HepG2 (cell line): Measurements from ENCODE around the gene LRPPRC. TPM values are rescaled to one million over a fixed set of nuclear protein-coding genes. Genes with fewer than 3 reads are reported as not detected.
A peak's percentile ranks its signal among the peaks of the same experiment; 100 is the strongest.

Experiments used
- CENPBD1 ChIP-seq: sonication (generic); formaldehyde crosslinking; IDR thresholded peaks from 2 replicates; pipeline ENCODE4 v1.8.0; 2022; ENCODE audit warnings: missing genetic modification reagents, low read depth, mild to moderate bottlenecking, borderline replicate concordance
- CREB3 ChIP-seq: sonication (generic); formaldehyde crosslinking; IDR thresholded peaks from 2 replicates; pipeline ENCODE4 v1.5.0; 2020; ENCODE audit warnings: missing genetic modification reagents
- DRAP1 ChIP-seq: IDR thresholded peaks from 2 replicates; pipeline ENCODE4 v1.6.1; 2016; ENCODE audit warnings: missing genetic modification reagents, missing compliant biosample characterization
- HNF1A ChIP-seq, 2 experiments: sonication (generic) in 1 of 2; formaldehyde crosslinking in 1 of 2; IDR thresholded peaks; 2 replicates each; pipeline versions ENCODE4 v1.4.0 to v1.6.1; 2016 to 2020; ENCODE audit warnings: borderline replicate concordance in 1 of 2, low read depth in 1 of 2, mild to moderate bottlenecking in 1 of 2, missing genetic modification reagents in 1 of 2
- HOXA5 ChIP-seq: sonication (generic); formaldehyde crosslinking; IDR thresholded peaks from 2 replicates; pipeline ENCODE4 v1.4.0; 2020; ENCODE audit warnings: missing genetic modification reagents
- MAFF ChIP-seq: IDR thresholded peaks from 2 replicates; pipeline ENCODE4 v1.6.1; 2011; ENCODE audit warnings: low read depth, low read length, improper control_type of control experiment
- MNT ChIP-seq: fragments of 450-650 bp; IDR thresholded peaks from 2 replicates; pipeline ENCODE4 v1.6.1; 2016
- PRMT3 ChIP-seq: sonication (generic); formaldehyde crosslinking; IDR thresholded peaks from 2 replicates; pipeline ENCODE4 v1.8.1; 2022; ENCODE audit warnings: low read depth, mild to moderate bottlenecking, moderate library complexity, missing genetic modification reagents, borderline replicate concordance
- SETDB1 ChIP-seq: sonication (generic); formaldehyde crosslinking; IDR thresholded peaks from 2 replicates; pipeline ENCODE4 v1.5.1; 2020; ENCODE audit warnings: missing genetic modification reagents, mild to moderate bottlenecking, borderline replicate concordance
- SPEN ChIP-seq: sonication (generic); formaldehyde crosslinking; IDR thresholded peaks from 2 replicates; pipeline ENCODE4 v1.5.1; 2020; ENCODE audit warnings: low read depth, mild to moderate bottlenecking, missing genetic modification reagents
- ZBTB7A ChIP-seq: sonication (generic); formaldehyde crosslinking; IDR thresholded peaks from 2 replicates; pipeline ENCODE4 v1.8.0; 2022; ENCODE audit warnings: mild to moderate bottlenecking, missing genetic modification reagents
- ZNF264 ChIP-seq: sonication (generic); formaldehyde crosslinking; IDR thresholded peaks from 2 replicates; pipeline ENCODE4 v1.4.0; 2020; ENCODE audit warnings: missing genetic modification reagents
- ZNF326 ChIP-seq: sonication (generic); formaldehyde crosslinking; IDR thresholded peaks from 2 replicates; pipeline ENCODE4 v1.4.0; 2020; ENCODE audit warnings: missing genetic modification reagents, borderline replicate concordance
- ZXDC ChIP-seq: sonication (generic); formaldehyde crosslinking; IDR thresholded peaks from 2 replicates; pipeline ENCODE4 v1.5.0; 2020; ENCODE audit warnings: mild to moderate bottlenecking, missing genetic modification reagents
- polyA plus RNA-seq, 8 experiments: library from polyadenylated mRNA; depleted of rRNA in 3 of 8; stranded (reverse) in 7 of 8; unstranded in 1 of 8; fragments of >200 nt; fragmentation: Illumina TruSeq in 4 of 8; extraction: Trizol in 4 of 8; gene quantifications; 2 replicates each; pipeline versions ENCODE4 v1.2.1 to v1.2.3, GENCODE V29; 2011 to 2016; ENCODE audit warnings: low read depth in 4 of 8, missing spikeins in 1 of 8, mixed read lengths in 1 of 8; ENCODE audit not compliant: insufficient read depth in 1 of 8
- total RNA-seq, 5 experiments: library from RNA; depleted of rRNA; stranded (reverse); fragments of >200 nt; fragmentation: Illumina TruSeq; extraction: Trizol; gene quantifications; 2 replicates each; pipeline ENCODE4 v1.2.3, GENCODE V29; 2016; ENCODE audit warnings: low read depth in 1 of 5

LRPPRC gene
- total and polyA plus RNA-seq, 2 of the 13 experiments (the other 11 are each of a cell fraction or from before 2014, with no cell fraction given), result 117 to 167 TPM

GRCh38 chr2:43877782-43878464 lies 117.9 kb downstream of the LRPPRC start (continued):
- TF ChIP-seq CREB3 (no peak), MNT (no peak), HOXA5 (CRISPR knock-in tag) (no peak), SETDB1 (CRISPR knock-in tag) (no peak), ZBTB7A (CRISPR knock-in tag) (no peak), PRMT3 (no peak), ZNF264 (CRISPR knock-in tag) (no peak), ZXDC (CRISPR knock-in tag) (no peak), CENPBD1 (CRISPR knock-in tag) (no peak), HNF1A (IDR thresholded peaks at IDR 0.05; ENCODE audit: low read depth) (no peak), HNF1A (CRISPR knock-in tag; IDR thresholded peaks at IDR 0.05; ENCODE audit: borderline replicate concordance) (no peak), SPEN (CRISPR knock-in tag) (0 out of 2 replicates have a peak, but pooled peaks have one; percentile 29), ZNF326 (CRISPR knock-in tag) (no peak), MAFF (no peak), DRAP1 (CRISPR knock-in tag) (no peak)
